Gastrocnemius medialis (tissue), 4 donors: Measurements from ENCODE around the gene PTPA.

Experiments
- POLR2A ChIP-seq, 2 donors: fragments of 450-650 bp; IDR thresholded peaks; one replicate each; pipeline ENCODE4 v1.6.1; 2017; ENCODE audit warnings: antibody characterized with exemption in 2 of 2, mild to moderate bottlenecking in 2 of 2, moderate library complexity in 2 of 2
- TF ChIP-seq, protein P1 (sequence below), 5 experiments: fragments of 450-650 bp in 3 of 5; fragments of 200-600 bp in 2 of 5; sonication (generic) in 2 of 5; IDR thresholded peaks in 4 of 5; conservative IDR thresholded peaks in 1 of 5; 1 replicate in 4 of 5; 2 replicates in 1 of 5; pipeline ENCODE4 v1.5.1; 2016 to 2019; ENCODE audit warnings: antibody characterized with exemption in 5 of 5, mild to moderate bottlenecking in 3 of 5, moderate library complexity in 3 of 5

DNA sequence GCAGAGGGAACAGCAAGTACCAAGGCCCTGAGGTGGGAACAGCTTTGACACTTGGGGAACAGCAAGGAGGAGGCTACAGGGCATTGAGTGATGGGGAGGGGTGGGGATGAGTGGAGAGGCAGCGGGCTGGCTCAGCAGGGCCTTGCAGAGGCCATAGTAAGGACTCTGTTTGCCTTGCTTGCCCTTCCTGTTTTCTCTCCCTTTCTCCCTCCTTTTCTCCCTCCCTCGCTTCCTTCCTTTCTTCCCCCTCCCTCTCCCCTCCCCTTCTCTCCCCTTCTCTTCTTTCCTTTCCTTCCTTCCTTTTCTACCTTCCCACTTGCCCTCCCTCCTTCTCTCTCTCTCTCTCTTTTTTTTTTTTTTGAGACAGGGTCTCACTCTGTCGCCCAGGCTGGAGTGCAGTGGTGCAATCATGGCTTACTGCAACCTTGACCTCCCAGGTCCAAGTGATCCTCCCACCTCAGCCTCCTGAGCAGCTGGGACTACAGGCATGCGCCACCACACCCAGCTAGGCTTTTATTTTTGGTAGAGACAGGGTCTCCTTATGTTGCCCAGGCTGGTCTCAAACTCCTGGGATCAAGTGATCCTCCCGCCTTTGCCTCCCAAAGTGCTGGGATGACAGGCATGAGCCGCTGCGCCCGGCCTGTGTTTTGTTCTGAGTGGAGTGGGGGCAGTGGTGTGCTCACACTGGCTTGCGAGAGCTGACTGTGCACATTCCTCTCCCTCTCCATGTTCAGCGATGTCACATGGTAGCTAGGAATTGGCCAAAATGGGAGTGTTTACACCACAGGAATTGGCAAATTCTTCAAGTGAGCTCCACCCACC, 49.7 kb downstream of the PTPA start:
- TF ChIP-seq, protein P1, sequence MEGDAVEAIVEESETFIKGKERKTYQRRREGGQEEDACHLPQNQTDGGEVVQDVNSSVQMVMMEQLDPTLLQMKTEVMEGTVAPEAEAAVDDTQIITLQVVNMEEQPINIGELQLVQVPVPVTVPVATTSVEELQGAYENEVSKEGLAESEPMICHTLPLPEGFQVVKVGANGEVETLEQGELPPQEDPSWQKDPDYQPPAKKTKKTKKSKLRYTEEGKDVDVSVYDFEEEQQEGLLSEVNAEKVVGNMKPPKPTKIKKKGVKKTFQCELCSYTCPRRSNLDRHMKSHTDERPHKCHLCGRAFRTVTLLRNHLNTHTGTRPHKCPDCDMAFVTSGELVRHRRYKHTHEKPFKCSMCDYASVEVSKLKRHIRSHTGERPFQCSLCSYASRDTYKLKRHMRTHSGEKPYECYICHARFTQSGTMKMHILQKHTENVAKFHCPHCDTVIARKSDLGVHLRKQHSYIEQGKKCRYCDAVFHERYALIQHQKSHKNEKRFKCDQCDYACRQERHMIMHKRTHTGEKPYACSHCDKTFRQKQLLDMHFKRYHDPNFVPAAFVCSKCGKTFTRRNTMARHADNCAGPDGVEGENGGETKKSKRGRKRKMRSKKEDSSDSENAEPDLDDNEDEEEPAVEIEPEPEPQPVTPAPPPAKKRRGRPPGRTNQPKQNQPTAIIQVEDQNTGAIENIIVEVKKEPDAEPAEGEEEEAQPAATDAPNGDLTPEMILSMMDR (IDR thresholded peaks at IDR 0.05 in 4 of 5, conservative IDR thresholded peaks at IDR 0.05 in 1 of 5), result no peak
- TF ChIP-seq POLR2A (IDR thresholded peaks at IDR 0.05), result no peak
